ENCODE measurements around the gene EFR3B. TPM values are rescaled to one million over a fixed set of nuclear protein-coding genes. Genes with fewer than 3 reads are reported as not detected.

The EFR3B gene
- total RNA-seq, 1 donor from 2014 or later: 0.07 TPM

DNA sequence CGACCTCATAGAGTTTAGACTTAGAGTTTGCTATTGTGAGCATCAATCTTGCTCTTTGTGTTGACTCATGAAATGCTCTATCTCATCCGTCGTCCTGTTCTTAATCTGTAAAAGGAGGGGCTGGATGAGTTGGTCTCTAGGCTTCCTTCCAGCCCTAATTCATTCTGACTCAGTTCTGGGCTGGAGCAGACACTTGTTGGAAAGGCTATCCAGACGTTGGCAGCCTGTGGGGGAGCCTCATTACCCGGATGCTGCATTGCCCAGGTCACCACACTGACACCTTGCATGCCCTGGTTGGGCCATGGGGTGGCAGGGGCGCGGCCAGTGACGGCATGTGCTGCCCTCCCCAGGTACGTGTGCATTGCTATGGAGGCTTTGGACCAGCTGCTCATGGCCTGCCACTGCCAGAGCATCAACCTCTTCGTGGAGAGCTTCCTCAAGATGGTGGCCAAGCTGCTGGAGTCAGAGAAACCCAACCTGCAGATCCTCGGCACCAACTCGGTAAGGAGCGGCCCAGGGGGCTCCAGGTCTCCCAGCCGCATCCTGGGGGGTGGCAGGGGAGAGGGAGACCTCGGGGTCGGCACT, 61.5 kb downstream of the EFR3B start:
- no peak for DNase-seq
- peaks cover 15% of the 10 kb centered on the region for H3K4me1 Mint-ChIP-seq
- H3K9me3 Mint-ChIP-seq: peaks cover 3% of the 10 kb centered on the region
- intact Hi-C loops (cut with micrococcal nuclease): no loop called here
- CTCF ChIA-PET: no interaction called here
- ATAC-seq (ENCODE audit: low read depth): no peak
- no peak overlapping the region for H3K4me3 Mint-ChIP-seq
- H3K36me3 Mint-ChIP-seq (ENCODE audit: low read depth): no peaks in the 10 kb centered on the region
- no peak overlapping the region for H3K27ac Mint-ChIP-seq
- POLR2A ChIA-PET: no interaction called here
- H3K27me3 Mint-ChIP-seq: peaks cover 1% of the 10 kb centered on the region
- TF ChIP-seq, protein P1, sequence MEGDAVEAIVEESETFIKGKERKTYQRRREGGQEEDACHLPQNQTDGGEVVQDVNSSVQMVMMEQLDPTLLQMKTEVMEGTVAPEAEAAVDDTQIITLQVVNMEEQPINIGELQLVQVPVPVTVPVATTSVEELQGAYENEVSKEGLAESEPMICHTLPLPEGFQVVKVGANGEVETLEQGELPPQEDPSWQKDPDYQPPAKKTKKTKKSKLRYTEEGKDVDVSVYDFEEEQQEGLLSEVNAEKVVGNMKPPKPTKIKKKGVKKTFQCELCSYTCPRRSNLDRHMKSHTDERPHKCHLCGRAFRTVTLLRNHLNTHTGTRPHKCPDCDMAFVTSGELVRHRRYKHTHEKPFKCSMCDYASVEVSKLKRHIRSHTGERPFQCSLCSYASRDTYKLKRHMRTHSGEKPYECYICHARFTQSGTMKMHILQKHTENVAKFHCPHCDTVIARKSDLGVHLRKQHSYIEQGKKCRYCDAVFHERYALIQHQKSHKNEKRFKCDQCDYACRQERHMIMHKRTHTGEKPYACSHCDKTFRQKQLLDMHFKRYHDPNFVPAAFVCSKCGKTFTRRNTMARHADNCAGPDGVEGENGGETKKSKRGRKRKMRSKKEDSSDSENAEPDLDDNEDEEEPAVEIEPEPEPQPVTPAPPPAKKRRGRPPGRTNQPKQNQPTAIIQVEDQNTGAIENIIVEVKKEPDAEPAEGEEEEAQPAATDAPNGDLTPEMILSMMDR (IDR thresholded peaks at IDR 0.05): no peak

DNA sequence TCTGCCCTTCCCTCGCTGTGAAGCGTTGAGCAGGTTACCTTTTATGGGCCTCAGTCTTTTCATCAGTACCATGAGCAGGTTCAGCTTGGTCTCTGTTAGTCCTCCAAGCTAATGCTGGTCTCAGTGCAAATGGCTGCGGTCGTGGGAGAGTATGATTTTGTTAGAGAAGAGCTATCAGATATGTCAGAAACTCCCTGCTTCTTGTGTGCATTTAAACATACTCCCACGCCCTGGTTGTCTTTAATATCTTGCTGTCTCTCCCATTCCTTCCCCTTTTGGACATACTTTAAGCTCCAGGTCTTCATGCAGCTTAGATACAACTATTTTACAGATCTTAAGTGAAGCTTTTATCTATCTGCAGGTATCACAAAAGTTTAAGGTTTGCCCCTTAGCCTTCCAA, 62.9 kb downstream of the EFR3B start:
- DNase-seq (no peak), ATAC-seq (ENCODE audit: low read depth) (no peak)
- intact Hi-C loops (cut with micrococcal nuclease): no loop called here
- ChIA-PET POLR2A (no interaction called here), CTCF (no interaction called here)
- TF ChIP-seq, protein P1 (IDR thresholded peaks at IDR 0.05): no peak
- H3K4me1 Mint-ChIP-seq: peaks cover 15% of the 10 kb centered on the region
- H3K36me3 Mint-ChIP-seq (ENCODE audit: low read depth): no peaks in the 10 kb centered on the region
- H3K4me3 Mint-ChIP-seq: no peak overlapping the region
- peaks cover 3% of the 10 kb centered on the region for H3K9me3 Mint-ChIP-seq
- no peak overlapping the region for H3K27ac Mint-ChIP-seq
- H3K27me3 Mint-ChIP-seq: peaks cover 1% of the 10 kb centered on the region

DNA sequence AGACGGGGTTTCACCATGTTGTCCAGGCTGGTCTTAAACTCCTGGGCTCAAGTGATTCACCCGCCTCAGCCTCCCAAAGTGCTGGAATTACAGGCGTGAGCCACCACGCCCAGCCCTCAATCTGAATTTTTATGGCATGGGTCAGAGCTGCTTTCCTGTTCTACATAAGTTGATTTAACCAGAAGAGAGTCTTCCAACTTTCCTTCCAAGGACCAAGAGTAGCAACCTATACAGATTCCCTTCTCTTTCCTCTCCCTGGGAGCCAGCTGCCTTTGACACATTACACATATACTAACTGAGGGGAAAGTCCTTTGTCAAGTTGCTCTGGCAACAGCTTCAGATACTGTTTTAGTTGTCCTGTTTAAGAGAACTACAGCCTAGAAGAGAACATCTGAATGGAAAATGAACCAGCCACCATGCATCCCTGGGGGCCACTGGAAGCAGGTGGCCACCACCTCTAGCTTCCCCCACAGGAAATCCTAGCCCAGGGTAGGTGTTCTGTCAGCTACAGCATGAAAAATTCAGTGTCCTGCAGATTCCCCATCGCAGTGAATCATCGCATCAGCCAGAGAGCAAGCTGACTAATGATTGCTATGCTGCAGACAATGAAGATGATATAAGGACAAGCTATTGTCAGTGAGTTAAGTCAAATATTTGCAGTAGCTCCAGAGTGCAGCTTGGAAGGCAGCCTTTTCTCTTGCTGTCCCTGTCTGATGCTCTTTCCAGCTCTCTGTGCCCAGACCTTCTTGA, 63.6 kb downstream of the EFR3B start:
- ChIA-PET POLR2A (no interaction called here), CTCF (no interaction called here)
- H3K4me1 Mint-ChIP-seq: peaks cover 15% of the 10 kb centered on the region
- no peak overlapping the region for H3K27ac Mint-ChIP-seq
- no peak for DNase-seq
- TF ChIP-seq, protein P1 (IDR thresholded peaks at IDR 0.05): no peak
- peak; percentile 37 for ATAC-seq (ENCODE audit: low read depth)
- peaks cover 3% of the 10 kb centered on the region for H3K27me3 Mint-ChIP-seq
- peaks cover 3% of the 10 kb centered on the region for H3K9me3 Mint-ChIP-seq
- no peaks in the 10 kb centered on the region for H3K36me3 Mint-ChIP-seq (ENCODE audit: low read depth)
- H3K4me3 Mint-ChIP-seq: no peak overlapping the region
- intact Hi-C loops (cut with micrococcal nuclease): no loop called here

DNA sequence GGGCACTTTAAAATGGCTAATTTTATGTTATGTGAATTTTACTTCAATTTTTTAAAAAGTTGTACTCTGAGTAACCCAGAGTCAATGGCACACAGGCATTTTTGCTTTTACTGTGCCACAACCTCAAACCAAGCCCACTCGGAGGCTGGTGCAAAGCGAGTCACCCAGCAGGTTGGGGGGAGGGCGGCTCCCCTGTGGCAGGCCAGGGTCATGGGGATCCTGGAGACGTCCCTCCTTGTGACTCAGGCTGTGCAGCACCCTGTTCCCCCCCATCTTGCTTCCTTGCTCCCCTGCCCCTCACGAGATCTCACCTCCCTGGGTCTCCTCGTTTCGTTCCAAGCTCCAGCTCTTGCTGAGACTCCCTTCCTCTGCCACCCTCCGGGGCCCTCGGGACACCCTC, 67.9 kb downstream of the EFR3B start:
- TF ChIP-seq, protein P1 (IDR thresholded peaks at IDR 0.05): no peak
- DNase-seq: no peak
- POLR2A ChIA-PET: no interaction called here
- Mint-ChIP-seq H3K9me3 (no peaks in the 10 kb centered on the region), H3K4me3 (no peak overlapping the region), H3K27ac (no peak overlapping the region), H3K4me1 (peaks cover 7% of the 10 kb centered on the region), H3K36me3 (ENCODE audit: low read depth) (no peaks in the 10 kb centered on the region), H3K27me3 (peaks cover 5% of the 10 kb centered on the region)
- CTCF ChIA-PET: no interaction called here
- intact Hi-C loops (cut with micrococcal nuclease): no loop called here
- ATAC-seq (ENCODE audit: low read depth): no peak

GRCh38 chr2:25112113-25112512, 70.2 kb downstream of the EFR3B start:
- Mint-ChIP-seq H3K4me1 (no peaks in the 10 kb centered on the region), H3K27me3 (peaks cover 5% of the 10 kb centered on the region), H3K36me3 (ENCODE audit: low read depth) (no peaks in the 10 kb centered on the region), H3K9me3 (no peaks in the 10 kb centered on the region), H3K27ac (no peak overlapping the region), H3K4me3 (no peak overlapping the region)
- TF ChIP-seq, protein P1 (IDR thresholded peaks at IDR 0.05): no peak
- ATAC-seq (ENCODE audit: low read depth): no peak
- CTCF ChIA-PET: no interaction called here
- POLR2A ChIA-PET: no interaction called here
- intact Hi-C loops (cut with micrococcal nuclease): no loop called here
- no peak for DNase-seq
